ENCODE results near the gene NAA20. TPM values are rescaled to one million over a fixed set of nuclear protein-coding genes. Genes with fewer than 3 reads are reported as not detected.

NAA20 gene
- total and polyA plus RNA-seq, 9 of the 15 experiments (the other 6 are each of a cell fraction or from before 2014, with no cell fraction given): 51.4 to 361 (median 84.6) TPM

- POLR2A ChIA-PET: interaction anchor here (0.5 to 1.5 kb wide), 3 partner anchors 8 to 12 kb away, joined by 3 read pairs; no protein-coding TSS in a partner anchor
- CTCF ChIA-PET (ENCODE audit: low intra/inter-chr PET ratio): no interaction called here
- peaks cover 0 to 4% of the 10 kb centered on the region in 2 experiments; a peak in 1 of 5 replicates for H3K4me1 ChIP-seq (replicated peaks in 1 of 2; ENCODE audit: control insufficient read depth in 2 of 2, insufficient read depth in 2 of 2, low read length in 2 of 2)
- no peaks in the 10 kb centered on the region for H3K79me2 ChIP-seq (ENCODE audit: control insufficient read depth, insufficient read depth, low read length)
- no peak overlapping the region for H3K9ac ChIP-seq (ENCODE audit: insufficient read depth in 1 of 2, low read depth in 2 of 2, low read length in 2 of 2)
- intact Hi-C loops (cut with micrococcal nuclease) (no loop called here), in situ Hi-C loops (cut with MboI) (no loop called here)
- no peak overlapping the region for H2AFZ ChIP-seq (ENCODE audit: low read depth, low read length)
- no peaks in the 10 kb centered on the region for H3K9me1 ChIP-seq (ENCODE audit: control insufficient read depth, insufficient read depth, low read length)
- no peak overlapping the region for H3K4me2 ChIP-seq (ENCODE audit: insufficient read depth, low read length)
- FAIRE-seq: no peak
- WGBS (ENCODE audit: insufficient coverage, low coverage, missing lambda C conversion rate): 2% methylated on average over 8 of the region's 9 CpGs
- DNase-seq (ENCODE audit: extremely low read depth in 1 of 4, low spot score in 3 of 4): no peak
- H3K27ac ChIP-seq (ENCODE audit: extremely low read depth, low read depth, low read length): no peak overlapping the region
- no peaks in the 10 kb centered on the region for H3K9me3 ChIP-seq (replicated peaks; ENCODE audit: control insufficient read depth, insufficient read depth, low read depth, low read length)
- no peaks in the 10 kb centered on the region for H3K36me3 ChIP-seq (ENCODE audit: control insufficient read depth, insufficient read depth, low read length)
- H3K27me3 ChIP-seq (ENCODE audit: control insufficient read depth in 2 of 2, insufficient read depth in 2 of 2, low read length in 2 of 2): peaks cover 12 to 50% of the 10 kb centered on the region in 2 experiments
- no peak for TF ChIP-seq ZC3H8 (IDR thresholded peaks at IDR 0.05)
- TF ChIP-seq MAFG (tag; conservative IDR thresholded peaks at IDR 0.05): no peak
- TF ChIP-seq, protein P1, sequence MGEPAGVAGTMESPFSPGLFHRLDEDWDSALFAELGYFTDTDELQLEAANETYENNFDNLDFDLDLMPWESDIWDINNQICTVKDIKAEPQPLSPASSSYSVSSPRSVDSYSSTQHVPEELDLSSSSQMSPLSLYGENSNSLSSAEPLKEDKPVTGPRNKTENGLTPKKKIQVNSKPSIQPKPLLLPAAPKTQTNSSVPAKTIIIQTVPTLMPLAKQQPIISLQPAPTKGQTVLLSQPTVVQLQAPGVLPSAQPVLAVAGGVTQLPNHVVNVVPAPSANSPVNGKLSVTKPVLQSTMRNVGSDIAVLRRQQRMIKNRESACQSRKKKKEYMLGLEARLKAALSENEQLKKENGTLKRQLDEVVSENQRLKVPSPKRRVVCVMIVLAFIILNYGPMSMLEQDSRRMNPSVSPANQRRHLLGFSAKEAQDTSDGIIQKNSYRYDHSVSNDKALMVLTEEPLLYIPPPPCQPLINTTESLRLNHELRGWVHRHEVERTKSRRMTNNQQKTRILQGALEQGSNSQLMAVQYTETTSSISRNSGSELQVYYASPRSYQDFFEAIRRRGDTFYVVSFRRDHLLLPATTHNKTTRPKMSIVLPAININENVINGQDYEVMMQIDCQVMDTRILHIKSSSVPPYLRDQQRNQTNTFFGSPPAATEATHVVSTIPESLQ (CRISPR knock-in tag; IDR thresholded peaks at IDR 0.05): no peak
- no TSS peak for BruUV-seq (replicated peaks)
- H4K20me1 ChIP-seq (replicated peaks; ENCODE audit: control insufficient read depth, insufficient read depth, low read length): no peaks in the 10 kb centered on the region
- no peak for ATAC-seq
- no peak overlapping the region for H3K4me3 ChIP-seq
These were observed 41.3 kb upstream of the NAA20 start for GRCh38 chr20:19975901-19976300.

Data from K562 (cell line).